ENCODE measurements around the gene DMGDH.
A peak's percentile ranks its signal among the peaks of the same experiment; 100 is the strongest.

The DMGDH gene

GRCh38 chr5:79074641-79075040 lies 5.2 kb upstream of the DMGDH start:
- peak; percentile 44; the same call in 2 of the 3 replicates for ATAC-seq

GRCh38 chr5:79070350-79070667 lies 835 bp upstream of the DMGDH start:
- ATAC-seq, result no peak
- TF ChIP-seq ZNF70 (CRISPR knock-in tag; IDR thresholded peaks at IDR 0.05) (no peak), ZFP30 (CRISPR knock-in tag; IDR thresholded peaks at IDR 0.05) (no peak), TCF4 (CRISPR knock-in tag; IDR thresholded peaks at IDR 0.05; ENCODE audit: borderline replicate concordance) (peak; percentile 51; the same call in 1 of the 2 replicates)

More at GRCh38 chr5:79074641-79075040, 5.2 kb upstream of the DMGDH start:
- TF ChIP-seq PATZ1 (CRISPR knock-in tag; IDR thresholded peaks at IDR 0.05; ENCODE audit: borderline replicate concordance) (no peak), ARNTL (CRISPR knock-in tag; IDR thresholded peaks at IDR 0.05; ENCODE audit: borderline replicate concordance, low read depth) (no peak), GLIS3 (CRISPR knock-in tag; IDR thresholded peaks at IDR 0.05) (no peak), ZFP3 (CRISPR knock-in tag; IDR thresholded peaks at IDR 0.05) (no peak), PPARA (CRISPR knock-in tag; IDR thresholded peaks at IDR 0.05; ENCODE audit: borderline replicate concordance) (no peak), OSR1 (CRISPR knock-in tag; IDR thresholded peaks at IDR 0.05) (no peak)

- no peak for ATAC-seq
- TF ChIP-seq TOX (CRISPR knock-in tag; IDR thresholded peaks at IDR 0.05; ENCODE audit: borderline replicate concordance) (no peak), CSDC2 (CRISPR knock-in tag; IDR thresholded peaks at IDR 0.05) (no peak), CREB5 (CRISPR knock-in tag; IDR thresholded peaks at IDR 0.05; ENCODE audit: low read depth) (no peak), SNAI2 (CRISPR knock-in tag; IDR thresholded peaks at IDR 0.05) (no peak), POU6F1 (CRISPR knock-in tag; IDR thresholded peaks at IDR 0.05; ENCODE audit: borderline replicate concordance, low read depth) (no peak), PATZ1 (CRISPR knock-in tag; IDR thresholded peaks at IDR 0.05; ENCODE audit: borderline replicate concordance) (no peak), ZFP30 (CRISPR knock-in tag; IDR thresholded peaks at IDR 0.05) (no peak), ZFP3 (CRISPR knock-in tag; IDR thresholded peaks at IDR 0.05) (no peak), OSR1 (CRISPR knock-in tag; IDR thresholded peaks at IDR 0.05) (no peak)
These were observed 7.0 kb downstream of the DMGDH start for GRCh38 chr5:79062436-79062835.

GRCh38 chr5:79059674-79060073 lies 9.8 kb downstream of the DMGDH start:
- no peak for ATAC-seq
- TF ChIP-seq ARNTL (CRISPR knock-in tag; IDR thresholded peaks at IDR 0.05; ENCODE audit: borderline replicate concordance, low read depth), result no peak
- TF ChIP-seq ZC3H10 (CRISPR knock-in tag; IDR thresholded peaks at IDR 0.05), result no peak
- TF ChIP-seq ISL1 (CRISPR knock-in tag; IDR thresholded peaks at IDR 0.05), result no peak
- no peak for TF ChIP-seq ZNF565 (CRISPR knock-in tag; conservative IDR thresholded peaks at IDR 0.05; ENCODE audit: low read depth)
- no peak for TF ChIP-seq TOX (CRISPR knock-in tag; IDR thresholded peaks at IDR 0.05; ENCODE audit: borderline replicate concordance)
- TF ChIP-seq CSRNP3 (CRISPR knock-in tag; IDR thresholded peaks at IDR 0.05), result no peak
- no peak for TF ChIP-seq TCF4 (CRISPR knock-in tag; IDR thresholded peaks at IDR 0.05; ENCODE audit: borderline replicate concordance)
- no peak for TF ChIP-seq ESRRG (CRISPR knock-in tag; IDR thresholded peaks at IDR 0.05)

GRCh38 chr5:79056847-79057246 lies 12.6 kb downstream of the DMGDH start:
- TF ChIP-seq SNAI2 (CRISPR knock-in tag; IDR thresholded peaks at IDR 0.05) (no peak), CSRNP3 (CRISPR knock-in tag; IDR thresholded peaks at IDR 0.05) (no peak), ZNF70 (CRISPR knock-in tag; IDR thresholded peaks at IDR 0.05) (no peak), BACH2 (CRISPR knock-in tag; IDR thresholded peaks at IDR 0.05; ENCODE audit: borderline replicate concordance) (no peak), RARB (CRISPR knock-in tag; IDR thresholded peaks at IDR 0.05) (no peak), PATZ1 (CRISPR knock-in tag; IDR thresholded peaks at IDR 0.05; ENCODE audit: borderline replicate concordance) (no peak), ZNF8 (CRISPR knock-in tag; IDR thresholded peaks at IDR 0.05) (no peak), GLIS3 (CRISPR knock-in tag; IDR thresholded peaks at IDR 0.05) (no peak), ZFP3 (CRISPR knock-in tag; IDR thresholded peaks at IDR 0.05) (no peak), ZNF565 (CRISPR knock-in tag; conservative IDR thresholded peaks at IDR 0.05; ENCODE audit: low read depth) (no peak)
- no peak for ATAC-seq

Data from SK-N-SH treated with all-trans-retinoic acid at 6 μM for 48 hours (cell line).